ENCODE results near the gene TREX2. TPM values are rescaled to one million over a fixed set of nuclear protein-coding genes. Genes with fewer than 3 reads are reported as not detected.

Gene TREX2
- total RNA-seq, 3 donors from 2014 or later: 1.0 to 4.3 (median 1.9) TPM

GRCh38 chrX:153481043-153481442 is 35.2 kb upstream of the TREX2 start:
- H3K27ac ChIP-seq: no peak overlapping the region
- H3K36me3 ChIP-seq: no peaks in the 10 kb centered on the region
- H3K4me1 ChIP-seq: no peaks in the 10 kb centered on the region
- intact Hi-C loops (cut with DNase I; ENCODE audit: low total_unique reads): no loop called here
- peaks cover 0 to 83% of the 10 kb centered on the region in 2 donors for H3K27me3 ChIP-seq
- TF ChIP-seq POLR2A (IDR thresholded peaks at IDR 0.05) (no peak), CTCF (IDR thresholded peaks at IDR 0.05) (no peak), POLR2AphosphoS5 (IDR thresholded peaks at IDR 0.05) (no peak)
- no peak overlapping the region for H3K4me3 ChIP-seq
- no peak for DNase-seq (ENCODE audit: low spot score in 2 of 2)
- H3K9me3 ChIP-seq: peaks cover 0 to 5% of the 10 kb centered on the region in 2 donors

- TF ChIP-seq POLR2AphosphoS5 (IDR thresholded peaks at IDR 0.05): no peak
- no peak for TF ChIP-seq CTCF (IDR thresholded peaks at IDR 0.05)
- no peak for TF ChIP-seq POLR2A (IDR thresholded peaks at IDR 0.05)
- no peak for DNase-seq (ENCODE audit: low spot score in 2 of 2)
- Histone ChIP-seq H3K36me3 (no peaks in the 10 kb centered on the region), H3K27ac (no peak overlapping the region), H3K9me3 (peaks cover 0 to 5% of the 10 kb centered on the region in 2 donors), H3K4me1 (no peaks in the 10 kb centered on the region), H3K4me3 (no peak overlapping the region), H3K27me3 (peaks cover 0 to 89% of the 10 kb centered on the region in 2 donors)
- intact Hi-C loops (cut with DNase I; ENCODE audit: low total_unique reads): no loop called here
These were observed 32.9 kb upstream of the TREX2 start for GRCh38 chrX:153478746-153479145.

GRCh38 chrX:153477901-153478300 is 32.0 kb upstream of the TREX2 start:
- H3K9me3 ChIP-seq: peaks cover 0 to 5% of the 10 kb centered on the region in 2 donors
- H3K27ac ChIP-seq: peak overlapping the region in 1 of 2 donors; percentile 87
- no peak for TF ChIP-seq POLR2A (IDR thresholded peaks at IDR 0.05)
- TF ChIP-seq CTCF (IDR thresholded peaks at IDR 0.05): no peak
- TF ChIP-seq POLR2AphosphoS5 (IDR thresholded peaks at IDR 0.05): no peak
- H3K27me3 ChIP-seq: peaks cover 0 to 89% of the 10 kb centered on the region in 2 donors
- no peak overlapping the region for H3K4me3 ChIP-seq
- no peak for DNase-seq (ENCODE audit: low spot score in 2 of 2)
- H3K36me3 ChIP-seq: no peaks in the 10 kb centered on the region
- H3K4me1 ChIP-seq: no peaks in the 10 kb centered on the region
- intact Hi-C loops (cut with DNase I; ENCODE audit: low total_unique reads): no loop called here

GRCh38 chrX:153477364-153477857 is 31.6 kb upstream of the TREX2 start:
- no peak overlapping the region for H3K4me3 ChIP-seq
- H3K27ac ChIP-seq: peak overlapping the region; percentile 50 to 87
- intact Hi-C loops (cut with DNase I; ENCODE audit: low total_unique reads): no loop called here
- no peaks in the 10 kb centered on the region for H3K4me1 ChIP-seq
- no peak for DNase-seq (ENCODE audit: low spot score in 2 of 2)
- peaks cover 0 to under 1% of the 10 kb centered on the region in 2 donors for H3K9me3 ChIP-seq
- peaks cover 0 to 85% of the 10 kb centered on the region in 2 donors for H3K27me3 ChIP-seq
- TF ChIP-seq POLR2AphosphoS5 (IDR thresholded peaks at IDR 0.05) (no peak), POLR2A (IDR thresholded peaks at IDR 0.05) (no peak), CTCF (IDR thresholded peaks at IDR 0.05) (no peak)
- H3K36me3 ChIP-seq: no peaks in the 10 kb centered on the region

- TF ChIP-seq CTCF (IDR thresholded peaks at IDR 0.05): no peak
- TF ChIP-seq POLR2AphosphoS5 (IDR thresholded peaks at IDR 0.05): no peak
- no peak for TF ChIP-seq POLR2A (IDR thresholded peaks at IDR 0.05)
- H3K9me3 ChIP-seq: no peaks in the 10 kb centered on the region
- H3K27me3 ChIP-seq: peaks cover 0 to 79% of the 10 kb centered on the region in 2 donors
- peak overlapping the region in 1 of 3 donors; percentile 31 for H3K4me3 ChIP-seq
- no peaks in the 10 kb centered on the region for H3K4me1 ChIP-seq
- H3K27ac ChIP-seq: peak overlapping the region; percentile 50 to 87
- no peak for DNase-seq (ENCODE audit: low spot score in 2 of 2)
- no peaks in the 10 kb centered on the region for H3K36me3 ChIP-seq
- intact Hi-C loops (cut with DNase I; ENCODE audit: low total_unique reads): no loop called here
These were observed 31.0 kb upstream of the TREX2 start for GRCh38 chrX:153476666-153477363.

Data from breast epithelium (tissue), 4 donors.